LNCaP clone FGC (cell line): Measurements from ENCODE around the gene PIGW.
A peak's percentile ranks its signal among the peaks of the same experiment; 100 is the strongest.

Source experiments
- DNase-seq: peaks from one replicate; pipeline ENCODE4 v3.0.0-alpha.2; 2011; ENCODE audit warnings: low read depth
- H3K4me3 ChIP-seq: 2 replicates; pipeline ENCODE4 v1.5.1; 2011; ENCODE audit warnings: mild to moderate bottlenecking, low read depth, low read length, control low read depth
- TF ChIP-seq, protein P1 (sequence below): IDR thresholded peaks from 2 replicates; pipeline ENCODE4 v1.5.1; 2012; ENCODE audit warnings: mild to moderate bottlenecking; ENCODE audit not compliant: control insufficient read depth, insufficient read depth; ENCODE audit errors: extremely low read depth

Gene PIGW

DNA sequence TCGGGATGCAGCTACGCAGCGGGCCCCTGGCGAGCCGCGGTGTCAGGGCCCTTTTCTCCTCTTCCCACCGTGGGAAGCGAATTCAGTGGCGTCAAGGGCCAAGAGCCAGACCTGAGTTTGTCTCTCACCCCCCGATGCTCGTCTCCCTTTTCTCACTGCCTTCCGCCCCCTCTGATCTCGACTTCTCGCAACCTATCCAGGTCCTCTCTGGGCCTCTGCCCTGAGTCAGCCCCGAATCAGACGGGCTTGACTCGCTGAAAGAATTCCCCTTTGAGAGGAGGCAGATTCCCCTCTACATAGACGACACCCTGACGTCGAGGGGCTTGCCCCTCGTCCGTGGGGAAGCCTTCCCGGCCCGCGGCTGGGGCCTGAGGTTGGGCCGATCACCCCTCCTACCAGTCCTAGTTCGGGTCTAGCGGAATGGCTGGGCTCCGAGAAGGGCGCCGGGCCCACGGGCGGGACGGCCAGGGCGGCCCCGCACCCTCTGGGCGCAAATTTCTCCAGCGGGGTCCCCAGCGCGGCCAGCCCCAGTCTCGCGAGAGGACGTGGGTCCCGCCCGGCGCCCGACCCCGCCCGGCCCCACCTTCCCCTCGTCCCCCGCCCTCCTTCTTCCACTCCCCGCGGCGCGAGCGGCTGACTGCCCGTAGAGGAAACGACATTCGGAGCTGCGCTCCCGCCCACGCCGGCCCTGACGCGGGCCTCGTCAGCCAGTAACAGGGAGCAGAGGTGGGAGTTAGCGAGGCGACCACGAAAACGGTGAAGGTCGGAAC, 9.7 kb downstream of the PIGW start, which contains the start of gene GGNBP2:
GGNBP2 (plus strand) TSS at position 613 of the 770 bp plus-strand sequence. CDS start 806 bp downstream, outside the sequence.
- TF ChIP-seq, protein P1, sequence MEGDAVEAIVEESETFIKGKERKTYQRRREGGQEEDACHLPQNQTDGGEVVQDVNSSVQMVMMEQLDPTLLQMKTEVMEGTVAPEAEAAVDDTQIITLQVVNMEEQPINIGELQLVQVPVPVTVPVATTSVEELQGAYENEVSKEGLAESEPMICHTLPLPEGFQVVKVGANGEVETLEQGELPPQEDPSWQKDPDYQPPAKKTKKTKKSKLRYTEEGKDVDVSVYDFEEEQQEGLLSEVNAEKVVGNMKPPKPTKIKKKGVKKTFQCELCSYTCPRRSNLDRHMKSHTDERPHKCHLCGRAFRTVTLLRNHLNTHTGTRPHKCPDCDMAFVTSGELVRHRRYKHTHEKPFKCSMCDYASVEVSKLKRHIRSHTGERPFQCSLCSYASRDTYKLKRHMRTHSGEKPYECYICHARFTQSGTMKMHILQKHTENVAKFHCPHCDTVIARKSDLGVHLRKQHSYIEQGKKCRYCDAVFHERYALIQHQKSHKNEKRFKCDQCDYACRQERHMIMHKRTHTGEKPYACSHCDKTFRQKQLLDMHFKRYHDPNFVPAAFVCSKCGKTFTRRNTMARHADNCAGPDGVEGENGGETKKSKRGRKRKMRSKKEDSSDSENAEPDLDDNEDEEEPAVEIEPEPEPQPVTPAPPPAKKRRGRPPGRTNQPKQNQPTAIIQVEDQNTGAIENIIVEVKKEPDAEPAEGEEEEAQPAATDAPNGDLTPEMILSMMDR, result no peak
- H3K4me3 ChIP-seq, result peak within 1 kb of the TSS; percentile 66
- DNase-seq, result peak; percentile 77

DNA sequence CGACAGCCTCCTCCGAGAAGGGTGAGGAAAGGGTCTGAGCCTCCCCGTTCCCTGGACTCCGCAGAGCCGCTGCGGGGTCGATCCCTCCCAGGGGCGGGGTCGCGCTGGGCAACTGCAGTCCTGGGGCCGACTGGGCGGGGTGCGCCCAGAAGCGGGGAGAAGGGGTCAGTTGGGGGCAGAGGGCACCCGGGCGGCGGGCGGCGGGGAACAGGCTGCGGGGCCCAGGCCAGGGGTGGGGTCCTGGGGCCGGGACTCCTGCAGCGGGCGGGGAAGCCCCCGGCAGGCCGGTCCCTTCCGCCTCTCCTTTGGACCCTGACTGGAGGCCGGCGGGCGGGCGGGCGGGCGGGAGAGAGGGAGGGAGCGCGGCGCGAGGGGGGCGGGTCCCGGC, 10.3 kb downstream of the PIGW start:
- no peak for DNase-seq
- TF ChIP-seq, protein P1, result no peak
- peak overlapping the region; percentile 66 for H3K4me3 ChIP-seq

DNA sequence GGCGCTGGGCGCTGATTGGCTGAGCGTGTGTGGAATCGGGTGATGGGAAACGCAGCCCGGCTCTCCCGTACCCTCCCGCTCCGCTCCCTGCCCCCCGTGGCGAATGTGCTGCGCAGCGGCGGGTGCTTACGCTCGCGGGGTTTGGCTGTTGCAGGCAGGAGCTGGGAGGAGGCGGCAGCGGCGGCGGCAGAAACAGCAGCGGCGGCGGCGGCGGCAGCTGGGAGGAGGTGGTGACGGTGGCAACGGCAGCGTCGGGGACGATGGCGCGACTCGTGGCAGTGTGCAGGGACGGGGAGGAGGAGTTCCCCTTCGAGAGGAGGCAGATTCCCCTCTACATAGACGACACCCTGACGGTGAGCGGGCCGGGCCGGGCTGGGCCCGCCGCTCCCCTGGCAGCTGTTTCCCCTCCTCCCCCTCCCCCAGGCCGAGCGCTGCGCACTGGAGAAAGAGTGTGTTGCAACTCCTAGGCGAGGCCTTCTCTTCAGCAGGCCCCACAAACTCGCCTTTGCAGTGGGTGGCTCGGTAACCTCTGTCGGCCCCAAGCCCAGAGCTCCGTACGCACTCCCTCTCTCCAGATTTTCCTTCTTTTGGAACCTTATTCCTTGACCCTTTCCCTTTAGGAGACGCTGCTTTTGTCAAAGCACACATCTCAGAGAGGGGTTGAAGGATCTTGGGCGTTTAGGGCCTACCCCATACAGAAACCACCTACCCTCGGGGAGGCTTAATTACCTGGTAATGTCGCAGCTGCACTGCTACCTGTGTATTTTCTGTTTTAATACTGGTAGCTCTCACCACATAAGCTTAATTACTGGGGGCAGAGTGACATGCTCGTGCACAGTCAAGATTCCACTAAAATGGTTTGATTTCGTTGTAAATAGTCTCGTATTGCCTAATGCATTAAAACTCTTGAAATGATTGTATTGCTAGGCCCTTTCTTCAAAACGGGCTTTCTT, 11.0 kb downstream of the PIGW start:
- peak; percentile 91 for DNase-seq
- H3K4me3 ChIP-seq, result peak overlapping the region; percentile 66
- TF ChIP-seq, protein P1, result peak; percentile 24

DNA sequence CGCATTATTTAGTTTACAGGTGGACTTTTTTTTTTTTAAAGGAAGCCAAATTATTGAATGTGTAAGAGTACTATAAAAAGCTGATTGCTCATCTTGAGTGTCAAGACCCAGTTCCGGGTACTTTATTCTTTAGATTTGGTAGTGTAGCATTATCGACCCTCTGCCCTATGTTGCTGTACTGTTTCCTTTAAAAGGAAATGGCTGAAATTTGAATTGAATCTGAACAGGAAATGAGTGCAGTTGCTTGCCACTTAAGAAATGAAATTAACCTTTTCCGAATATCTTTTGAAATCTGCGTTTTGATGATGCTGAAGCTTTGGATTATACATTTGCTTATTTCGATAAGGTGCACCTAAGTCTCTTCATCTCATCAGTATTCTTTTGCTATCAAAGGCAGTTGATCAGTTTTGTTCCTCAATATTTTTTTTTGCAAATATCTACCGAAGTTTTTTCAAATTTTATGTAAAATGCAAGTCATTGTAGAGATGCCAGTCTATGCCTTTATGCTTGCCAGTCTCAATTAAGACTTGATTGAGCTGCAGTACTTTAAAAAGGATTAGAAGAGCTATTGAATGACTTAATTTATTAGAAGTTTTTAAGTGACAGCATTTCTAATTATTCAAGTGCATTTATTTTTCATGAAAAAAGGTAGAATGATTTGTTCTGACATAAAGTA, 11.8 kb downstream of the PIGW start:
- H3K4me3 ChIP-seq, result peak overlapping the region; percentile 66
- TF ChIP-seq, protein P1, result no peak
- DNase-seq, result no peak

DNA sequence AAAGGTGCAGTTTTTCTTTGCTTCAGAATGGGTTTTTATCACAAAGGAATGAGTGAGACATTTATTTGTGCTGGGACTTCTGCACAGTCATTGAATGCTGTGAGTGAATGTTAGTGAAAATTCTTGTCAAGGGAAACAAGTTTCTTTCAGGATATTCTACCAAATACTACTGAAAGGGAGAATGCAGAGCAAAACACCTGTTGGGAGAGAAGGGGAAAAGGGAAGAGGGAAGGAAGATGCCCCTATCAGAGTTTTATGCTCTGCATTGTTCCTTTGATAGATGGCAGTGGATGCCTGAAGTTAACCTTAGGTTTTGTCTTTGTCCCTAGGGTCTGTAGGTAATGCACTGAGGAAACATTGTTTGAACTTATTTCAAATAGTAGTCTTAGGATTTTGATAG, 13.0 kb downstream of the PIGW start:
- H3K4me3 ChIP-seq, result no peak overlapping the region; the same call in 1 of the 2 replicates

More for the DNA sequence above, 13.0 kb downstream of the PIGW start:
- no peak for DNase-seq
- TF ChIP-seq, protein P1, result no peak
